HG02970 (cell line): ENCODE data around the gene RNF152.
"Not testable (repeated sequence)": the region's sequence is repeated elsewhere in the genome, so short reads cannot be mapped to it uniquely, and the experiment has no call there.

ENCODE experiments used
- ATAC-seq: cut with Tn5 transposase; IDR thresholded peaks from one replicate; pipeline ENCODE4 v1.9.1; 2021; ENCODE audit warnings: mild to moderate bottlenecking, moderate library complexity, moderate number of reproducible peaks; ENCODE audit not compliant: unreplicated experiment, low FRiP score

The RNF152 gene

DNA sequence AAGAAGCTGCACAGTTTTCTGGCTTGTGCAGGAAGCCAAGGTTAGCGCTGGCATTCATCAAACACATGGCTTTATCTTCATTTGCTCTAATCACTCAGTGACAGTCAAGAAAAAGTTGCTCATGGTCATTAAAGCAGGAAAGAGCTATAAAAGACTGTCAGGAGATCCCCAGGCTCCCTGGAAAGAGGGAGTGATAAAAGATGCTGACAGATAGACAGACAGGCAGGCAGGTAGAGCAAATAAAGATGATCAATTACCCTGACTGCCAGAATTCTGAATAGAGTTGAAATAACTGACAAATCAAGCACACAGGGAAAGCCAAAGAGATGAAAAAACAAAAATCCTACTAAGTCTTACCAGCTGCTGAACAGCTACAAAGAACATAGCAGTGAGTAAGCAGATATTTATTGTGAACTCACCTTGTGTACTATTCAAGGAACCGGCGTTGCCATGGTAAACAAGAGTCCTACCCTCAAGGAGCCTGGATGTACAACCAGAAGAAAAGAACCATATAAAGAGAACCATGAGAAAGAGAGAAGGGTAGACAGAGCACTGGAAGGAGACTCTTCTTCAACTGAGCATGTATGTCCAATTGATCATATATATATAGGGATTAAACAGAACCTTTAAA lies 68.0 kb downstream of the RNF152 start:
- ATAC-seq: no peak

GRCh38 chr18:61823595-61823994 lies 69.2 kb downstream of the RNF152 start:
- ATAC-seq: no peak

GRCh38 chr18:61822879-61823278 lies 69.9 kb downstream of the RNF152 start:
- no peak for ATAC-seq

DNA sequence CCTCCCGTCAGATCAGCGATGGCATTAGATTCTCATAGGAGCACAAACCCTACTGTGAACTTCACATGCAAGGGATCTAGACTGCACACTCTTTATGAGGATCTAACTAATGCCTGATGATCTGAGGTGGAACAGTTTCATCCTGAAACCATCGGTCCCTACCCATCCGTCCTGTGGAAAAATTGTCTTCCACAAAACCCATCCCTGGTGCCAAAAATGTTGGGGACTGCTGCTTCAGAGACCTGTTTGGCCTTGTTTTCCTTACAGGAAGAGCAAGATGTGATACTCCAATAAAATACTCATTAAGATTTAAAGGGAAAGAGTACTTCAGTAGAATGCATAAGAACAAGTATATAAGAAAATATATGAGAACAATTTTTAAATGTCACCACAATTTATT lies 71.1 kb downstream of the RNF152 start:
- no peak for ATAC-seq

DNA sequence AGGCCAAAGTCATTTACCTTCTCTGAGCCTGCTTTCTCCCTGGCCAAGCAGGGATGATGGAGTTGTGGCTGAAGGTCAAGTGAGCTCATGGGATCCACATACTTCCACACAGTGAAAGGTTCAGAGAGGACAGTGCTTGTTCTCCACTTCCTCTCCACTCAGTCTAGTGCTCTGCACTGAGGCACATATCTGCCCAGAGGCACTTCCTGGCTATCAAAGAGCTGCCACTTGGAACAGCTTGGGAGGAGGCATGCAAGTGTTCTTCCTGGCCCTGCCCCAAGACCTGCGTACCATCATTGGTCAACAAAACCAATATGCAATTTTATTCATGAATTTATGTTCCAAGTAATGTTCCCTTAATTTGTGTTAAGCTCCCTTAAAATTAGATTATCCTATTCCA lies 71.9 kb downstream of the RNF152 start:
- ATAC-seq: no peak

DNA sequence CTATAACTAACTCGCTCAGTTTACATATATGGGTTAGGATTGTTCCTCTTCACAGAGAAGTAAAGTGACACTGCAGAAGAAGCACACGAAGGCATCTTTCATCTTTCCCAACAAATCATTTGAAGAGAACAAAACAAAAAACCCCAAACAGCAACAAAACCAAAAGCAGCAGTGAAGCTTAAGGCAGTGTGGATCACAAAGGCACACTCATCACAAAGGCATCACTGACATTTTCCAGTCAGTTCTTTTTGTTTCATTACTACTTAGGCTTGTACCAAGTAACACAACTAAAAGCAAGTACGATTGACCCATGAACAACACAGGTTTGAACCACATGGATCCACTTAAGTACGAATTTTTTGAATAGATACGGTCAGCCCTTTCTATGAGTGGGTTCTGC lies 75.7 kb downstream of the RNF152 start:
- no peak for ATAC-seq

- no peak for ATAC-seq
These were observed 76.8 kb downstream of the RNF152 start for GRCh38 chr18:61815885-61816470.

- ATAC-seq: no peak
These were observed 84.5 kb downstream of the RNF152 start for GRCh38 chr18:61808286-61808685.

GRCh38 chr18:61803393-61803792 lies 89.4 kb downstream of the RNF152 start:
- no peak for ATAC-seq

DNA sequence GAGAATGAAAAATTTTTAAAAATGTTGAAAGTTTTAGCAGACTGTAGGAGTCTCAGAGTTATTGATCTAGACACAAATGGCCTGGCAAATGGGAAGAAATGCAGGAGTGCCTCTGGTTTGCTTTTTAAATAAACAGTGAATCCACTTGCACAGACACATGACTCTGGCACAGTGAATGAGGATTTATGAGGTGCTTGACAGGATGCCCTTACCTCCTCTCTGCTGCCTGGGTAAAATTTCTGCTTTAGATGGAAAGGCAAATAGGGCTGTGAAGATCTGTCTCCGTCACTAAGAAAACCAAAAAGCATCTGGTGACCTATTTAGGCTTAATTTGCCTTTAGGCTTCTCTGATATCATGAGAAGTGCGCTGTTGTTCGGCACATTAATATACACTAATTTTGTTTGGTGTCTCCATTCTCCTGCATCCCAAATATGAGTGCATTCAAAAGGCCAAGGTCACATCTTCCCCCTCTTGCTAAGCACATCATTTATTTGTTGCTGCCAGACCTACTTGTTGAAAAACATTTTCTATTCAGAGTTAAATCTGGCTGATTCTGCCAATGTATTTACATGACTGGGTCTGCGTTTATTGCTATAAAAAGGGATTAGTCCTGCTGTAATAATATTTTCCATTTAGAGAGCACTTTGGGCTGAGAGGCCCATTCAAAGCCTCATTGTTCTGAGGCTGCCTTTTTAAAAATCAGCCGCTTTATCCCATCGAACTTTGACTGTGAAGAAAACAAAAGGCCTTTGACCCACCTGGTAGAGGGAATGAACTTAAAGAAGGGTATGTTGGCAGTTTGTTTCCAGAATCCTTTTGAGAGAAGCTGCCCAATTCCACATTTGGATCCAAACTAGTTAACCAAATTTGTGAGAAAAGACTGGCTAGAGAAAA lies 94.9 kb downstream of the RNF152 start:
- ATAC-seq: no peak

DNA sequence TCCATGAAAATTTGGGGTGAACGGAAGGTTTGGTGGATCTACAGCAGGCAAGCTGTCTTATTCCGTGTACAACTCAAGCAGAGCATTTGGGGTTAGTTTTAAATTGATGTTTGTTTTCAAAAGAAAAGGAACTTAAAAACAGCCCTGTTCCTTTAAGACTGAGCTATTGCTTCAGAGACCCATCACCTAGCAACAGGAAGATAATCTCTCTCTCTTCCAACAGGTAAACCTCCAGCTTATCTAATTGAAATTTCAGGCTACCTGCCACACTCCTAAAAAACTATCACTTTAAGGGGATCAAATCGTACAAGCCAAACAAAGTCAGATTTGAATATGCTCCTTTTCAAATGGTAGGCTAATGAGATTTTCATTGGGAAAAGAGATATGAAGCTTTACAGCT lies 101.8 kb downstream of the RNF152 start:
- no peak for ATAC-seq

GRCh38 chr18:61787011-61787670 lies 105.7 kb downstream of the RNF152 start:
- not testable (repeated sequence) for ATAC-seq

GRCh38 chr18:61785588-61785987 lies 107.2 kb downstream of the RNF152 start:
- no peak for ATAC-seq

- ATAC-seq: no peak
These were observed 108.0 kb downstream of the RNF152 start for GRCh38 chr18:61784834-61785233.

GRCh38 chr18:61782545-61782944 lies 110.3 kb downstream of the RNF152 start:
- ATAC-seq: no peak

DNA sequence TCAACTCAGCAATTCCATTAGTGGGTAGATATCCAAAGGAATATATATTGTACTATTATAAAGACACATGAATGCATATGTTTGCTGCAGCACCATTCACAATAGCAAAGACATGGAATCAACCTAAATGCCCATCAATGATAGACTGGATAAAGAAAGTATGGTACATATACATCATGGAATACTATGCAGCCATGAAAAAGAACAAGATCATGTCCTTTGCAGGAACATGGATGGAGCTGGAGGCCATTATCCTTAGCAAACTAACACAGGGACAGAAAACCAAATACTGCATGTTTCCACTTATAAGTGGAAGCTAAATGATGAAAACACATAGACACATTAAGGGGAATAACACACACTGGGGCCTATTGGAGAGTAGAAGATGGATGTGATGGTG lies 116.6 kb downstream of the RNF152 start:
- not testable (repeated sequence) for ATAC-seq

DNA sequence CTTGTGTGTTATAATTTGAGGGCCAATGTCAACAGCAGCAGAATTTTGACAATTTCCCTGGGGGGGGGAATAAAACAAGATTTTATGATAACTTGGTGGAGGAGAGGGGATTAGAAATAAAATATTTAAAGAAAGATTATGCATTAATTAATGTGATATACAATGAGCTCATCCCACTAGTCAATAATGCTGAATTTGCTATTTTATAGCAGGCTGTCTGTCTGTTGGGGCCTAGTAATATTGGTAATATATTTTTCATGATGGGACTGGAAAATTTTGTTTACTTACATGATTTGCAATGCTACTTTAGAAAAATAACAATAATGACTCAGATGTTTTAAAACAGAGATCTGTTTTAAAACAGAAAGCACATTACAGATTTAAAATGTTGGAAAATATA lies 118.0 kb downstream of the RNF152 start:
- no peak for ATAC-seq

DNA sequence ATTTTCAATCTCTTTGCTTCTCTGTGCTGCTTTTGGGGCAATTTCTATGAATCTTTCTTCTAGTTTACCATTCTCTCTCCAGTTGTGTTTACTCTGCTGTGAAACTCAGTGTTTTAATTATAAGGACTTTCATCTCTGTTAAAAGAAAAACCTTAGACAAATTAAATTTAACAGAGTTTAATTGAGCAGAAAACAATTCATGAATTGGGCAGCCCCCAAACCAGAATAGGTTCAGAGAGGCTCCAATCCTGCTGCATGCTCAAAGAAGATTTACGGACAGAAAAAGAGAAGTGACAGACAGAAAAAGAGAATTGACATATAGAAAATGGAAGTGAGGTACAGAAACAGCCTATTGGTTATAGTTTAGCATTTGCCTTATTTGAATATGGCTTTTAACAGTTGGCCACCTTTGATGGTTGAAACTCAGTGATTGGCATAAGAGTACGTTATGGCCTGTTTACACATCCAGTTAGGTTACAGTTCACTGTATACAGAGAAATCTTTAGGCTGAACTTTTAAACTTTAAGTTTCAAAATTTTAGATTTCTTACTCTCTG lies 120.4 kb downstream of the RNF152 start:
- no peak for ATAC-seq

DNA sequence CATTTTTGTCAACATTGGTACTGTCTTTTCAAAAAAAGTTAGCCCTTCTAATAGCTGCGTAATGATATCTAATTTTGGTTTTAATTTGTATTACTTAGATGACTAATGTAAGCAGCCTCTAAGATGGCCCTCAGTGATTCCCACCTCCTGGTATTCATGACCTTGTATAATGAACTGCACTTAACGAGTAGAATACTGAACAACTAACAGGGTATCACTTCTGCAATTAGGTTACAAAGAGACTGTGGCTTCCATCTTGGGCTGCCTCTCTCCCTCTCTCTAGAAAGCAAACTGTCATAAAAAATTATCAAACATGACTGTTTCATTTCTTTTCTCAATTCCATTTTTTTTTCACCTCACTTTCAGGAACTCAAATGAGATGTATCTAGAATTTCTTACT lies 120.9 kb downstream of the RNF152 start:
- no peak for ATAC-seq

GRCh38 chr18:61770279-61770678 lies 122.5 kb downstream of the RNF152 start:
- no peak for ATAC-seq
